Stimulated activated CD4-positive, alpha-beta T cell treated with anti-CD3 and anti-CD28 coated beads, Interleukin-1b, Interleukin-23, amount 100 ng/mL, for 4 hours (primary cell): Measurements from ENCODE around the gene CMPK2.
A peak's percentile ranks its signal among the peaks of the same experiment; 100 is the strongest.

Experiments used
- DNase-seq, 2 donors: peaks; one replicate each; pipeline ENCODE4 v3.0.0-alpha.2; 2020; ENCODE audit warnings: low read depth in 2 of 2

CMPK2 gene

DNA sequence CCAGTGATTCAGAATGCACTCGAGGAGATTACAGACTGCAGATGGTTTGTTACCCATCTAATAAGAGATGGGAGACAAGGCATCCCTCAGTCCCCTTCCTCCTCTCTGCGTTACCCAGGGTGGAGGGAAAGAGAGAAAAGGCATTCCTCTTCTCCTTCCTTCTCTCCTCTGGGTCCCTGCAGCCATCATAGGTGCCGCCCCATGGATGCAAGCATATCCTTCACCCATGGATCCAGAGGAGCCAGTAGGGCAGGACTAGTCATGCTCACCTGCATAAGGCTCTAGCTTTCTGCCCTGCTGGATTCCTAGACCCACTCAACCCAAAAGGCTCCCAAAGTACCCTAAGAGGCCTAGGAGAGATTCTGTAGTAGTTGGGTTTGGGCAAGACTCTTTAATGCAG lies 20.4 kb downstream of the CMPK2 start:
- DNase-seq: no peak

DNA sequence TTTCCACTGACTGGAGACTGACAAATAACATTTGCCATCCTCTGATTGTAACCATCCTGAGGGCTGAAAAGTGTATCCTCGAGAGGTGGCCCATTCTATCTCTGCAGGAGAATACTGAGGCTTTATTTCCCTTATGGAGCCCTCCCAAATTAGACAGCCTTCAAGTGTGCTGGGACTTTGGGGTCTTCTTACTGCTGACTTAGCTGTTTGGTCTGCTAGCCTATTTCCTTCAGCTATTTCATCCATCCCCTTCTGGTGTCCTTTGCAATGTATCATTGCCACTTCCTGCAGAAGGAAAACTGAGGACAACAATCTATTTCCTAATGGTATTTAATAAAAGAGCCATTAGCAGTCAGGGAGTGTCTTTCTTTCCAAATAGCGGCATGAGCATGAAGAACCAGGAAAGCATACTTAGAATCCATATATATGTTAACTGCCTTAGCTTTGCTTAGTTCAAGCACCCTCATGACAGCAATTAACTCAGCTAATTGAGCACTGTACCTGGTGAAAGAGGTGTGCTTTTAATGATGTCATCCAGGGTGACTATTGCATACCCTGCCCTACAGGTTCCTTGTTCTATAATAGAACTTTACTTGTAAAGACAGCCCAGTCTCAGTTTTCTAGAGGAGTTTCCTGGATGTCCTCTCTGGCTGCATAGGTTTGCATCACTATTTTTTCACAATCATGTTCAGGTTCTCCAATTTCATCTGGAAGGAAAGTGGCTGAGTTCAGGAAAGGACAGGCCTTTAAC lies 24.0 kb downstream of the CMPK2 start:
- DNase-seq: no peak

DNA sequence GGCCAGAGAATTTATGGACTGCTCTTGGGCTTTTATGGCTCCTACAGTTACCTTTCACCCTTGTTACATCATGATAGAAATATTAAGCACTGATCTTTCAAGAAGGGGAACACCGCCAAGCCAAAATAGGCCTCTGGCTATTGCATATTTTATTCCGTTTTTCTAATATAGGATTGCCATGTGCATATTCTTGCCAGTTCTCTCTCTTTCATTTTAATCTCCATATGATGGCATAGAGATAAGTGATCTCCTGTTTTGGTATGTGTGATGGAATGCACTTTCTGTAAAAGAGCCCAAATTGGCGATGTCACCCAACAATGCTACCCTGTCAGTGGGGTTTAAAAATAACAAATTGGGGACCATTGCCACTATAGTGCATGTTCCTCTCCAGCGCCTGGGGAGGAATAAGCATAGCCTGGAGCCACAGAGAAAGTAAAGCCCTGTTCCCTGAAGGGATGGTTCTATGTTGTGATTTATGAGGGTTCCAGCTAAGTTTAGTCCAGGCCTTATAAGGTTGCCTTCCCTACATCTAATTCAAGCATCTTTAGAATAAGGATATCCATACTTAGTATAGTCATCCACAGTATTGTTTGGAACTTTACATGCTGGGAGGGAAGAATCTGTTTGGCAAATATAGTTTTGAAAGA lies 26.9 kb downstream of the CMPK2 start:
- DNase-seq: no peak

DNA sequence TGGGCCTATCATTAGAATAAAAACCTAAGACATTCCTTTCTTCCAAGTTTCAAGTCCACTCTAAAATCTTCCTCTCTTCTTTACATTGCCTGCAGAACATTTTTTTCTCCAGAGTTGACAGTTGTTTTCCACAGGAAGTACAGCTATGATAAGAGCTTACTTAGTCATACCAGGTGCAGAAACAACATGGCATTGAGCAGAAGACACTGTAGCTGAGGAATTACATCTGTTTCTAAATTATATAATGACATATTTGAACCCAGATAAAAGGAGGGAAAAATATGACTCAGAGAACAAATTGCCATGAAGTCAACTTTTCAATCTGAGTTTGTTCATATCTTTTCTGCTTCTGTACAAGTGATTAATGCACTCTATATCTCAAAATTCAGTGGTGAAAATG lies 30.2 kb downstream of the CMPK2 start:
- DNase-seq: no peak

DNA sequence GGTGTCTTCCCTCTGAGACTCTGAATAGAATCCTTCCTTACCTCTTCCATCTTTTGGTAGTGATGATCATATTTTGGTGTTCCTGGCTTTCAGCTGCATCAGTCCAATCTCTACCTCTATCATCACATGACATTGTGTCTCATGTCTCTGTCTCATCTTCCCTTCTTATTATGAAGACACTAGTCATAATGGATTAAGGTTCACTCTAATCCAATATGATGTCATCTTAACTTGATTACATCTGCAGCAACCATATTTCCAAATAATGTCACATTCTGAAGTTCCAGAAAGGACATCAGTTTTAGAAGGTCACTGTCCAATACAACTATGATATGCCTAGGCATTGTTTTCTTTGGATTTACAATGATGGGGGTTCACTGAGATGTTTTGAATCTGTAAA lies 31.5 kb downstream of the CMPK2 start:
- no peak for DNase-seq

DNA sequence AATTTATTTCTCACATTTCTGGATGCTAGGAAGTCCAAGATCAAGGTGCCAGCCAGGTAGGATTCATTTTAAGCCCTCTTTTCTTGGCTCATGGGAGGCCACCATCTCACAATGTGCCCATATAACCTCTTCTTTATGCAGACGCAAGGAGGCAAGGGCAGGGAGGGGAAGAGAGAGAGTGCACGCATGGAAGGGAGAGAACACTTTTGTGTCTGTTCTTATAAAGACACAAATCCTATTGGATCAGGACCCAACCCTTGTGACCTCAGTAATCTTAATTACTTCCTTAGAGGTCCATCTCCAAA lies 32.5 kb downstream of the CMPK2 start:
- no peak for DNase-seq

DNA sequence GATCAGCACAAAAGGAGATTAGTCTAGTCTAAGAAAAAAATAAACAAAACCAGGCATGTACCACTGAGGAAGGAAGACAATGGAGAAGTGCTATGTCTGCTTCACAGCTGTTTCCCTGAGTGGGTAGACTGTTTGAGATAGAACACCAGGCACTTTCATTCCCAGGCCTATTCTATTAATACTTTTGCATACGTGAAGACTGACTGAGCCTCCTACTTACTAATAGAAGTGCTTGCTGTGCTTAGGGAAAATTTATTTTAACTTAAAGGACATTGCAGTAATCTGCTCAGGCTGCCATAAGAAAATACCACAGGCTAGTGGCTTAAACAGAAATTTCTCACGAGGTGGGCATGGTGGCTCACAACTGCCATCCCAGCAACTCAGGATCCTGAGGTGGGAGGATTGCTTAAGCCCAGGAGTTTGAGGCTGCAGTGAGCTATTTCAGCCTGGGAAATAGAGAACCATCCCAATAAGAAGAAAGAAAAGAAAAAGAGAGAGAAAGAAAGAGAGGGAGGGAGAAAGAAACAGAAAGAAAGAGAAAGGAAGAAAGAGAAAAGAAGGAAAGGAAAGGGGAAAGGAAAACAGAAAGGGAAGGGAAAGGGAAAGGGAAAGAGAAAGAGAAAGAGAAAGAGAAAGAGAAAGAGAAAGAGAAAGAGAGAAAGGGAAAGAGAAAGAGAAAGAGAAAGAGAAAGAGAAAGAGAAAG lies 33.0 kb downstream of the CMPK2 start:
- no peak for DNase-seq

DNA sequence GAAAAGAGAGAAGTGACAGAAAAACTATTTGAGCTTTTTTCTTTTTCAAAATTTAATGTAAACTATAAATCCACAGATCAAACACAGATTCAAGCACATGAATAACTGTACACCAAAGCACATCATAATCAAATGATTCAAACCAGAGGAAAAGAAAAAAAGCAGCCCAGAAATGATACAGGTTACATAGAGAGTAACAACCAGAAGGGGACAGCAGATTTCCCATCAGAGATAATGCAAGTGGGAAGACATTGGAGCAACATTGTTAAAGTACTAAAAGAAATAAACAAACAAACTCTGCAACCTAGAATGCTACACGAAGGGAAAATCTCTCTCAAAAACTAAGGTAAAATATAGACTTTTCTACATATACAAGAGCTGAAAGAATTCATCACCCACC lies 34.5 kb downstream of the CMPK2 start:
- DNase-seq: no peak

DNA sequence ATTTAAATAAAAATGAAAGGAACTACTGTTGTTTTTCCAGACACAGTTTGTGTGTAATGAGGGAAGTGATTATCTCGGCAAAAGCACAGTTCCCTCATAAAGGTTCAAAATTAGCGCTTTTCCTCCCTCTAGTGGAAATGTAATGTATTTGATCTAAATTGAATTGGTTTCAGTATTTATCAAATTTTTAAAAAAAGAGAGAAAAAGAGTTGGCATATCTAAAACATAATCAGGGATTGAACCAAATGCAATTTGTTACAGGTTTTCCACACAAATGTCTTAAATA lies 37.5 kb downstream of the CMPK2 start:
- DNase-seq: no peak

DNA sequence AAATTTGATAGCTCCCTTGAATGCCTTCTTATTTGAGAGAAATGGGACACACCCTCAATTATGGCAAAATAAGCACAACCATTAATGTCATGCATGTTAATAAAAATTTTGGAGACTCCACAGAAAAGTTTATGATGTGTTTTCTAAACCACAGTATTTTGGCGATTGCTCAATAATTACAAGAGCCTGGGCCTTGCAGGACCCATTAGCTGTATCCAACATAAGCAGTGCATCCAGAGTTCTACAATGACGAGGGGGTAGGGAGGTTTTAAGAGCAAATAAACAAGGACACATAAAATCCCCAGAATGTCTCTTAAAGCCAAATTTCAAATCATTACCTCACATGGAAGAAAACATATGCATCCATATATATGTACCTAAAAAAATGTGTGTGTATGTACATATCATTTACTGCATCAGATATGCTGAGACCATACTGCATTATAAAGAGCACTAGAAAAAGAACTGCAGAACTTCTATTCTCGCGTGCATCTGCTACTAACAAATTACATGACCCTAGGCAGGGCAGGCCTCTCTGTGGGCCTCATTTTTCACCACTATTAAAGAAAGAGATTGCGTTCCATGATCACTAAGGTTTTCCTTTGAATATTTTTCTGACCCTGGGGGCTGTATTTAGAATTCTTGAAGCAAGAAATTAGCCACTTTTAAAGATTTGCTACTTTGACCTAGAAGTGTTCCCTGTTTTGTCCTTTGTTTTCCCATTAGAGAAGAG lies 38.0 kb downstream of the CMPK2 start:
- DNase-seq: no peak

DNA sequence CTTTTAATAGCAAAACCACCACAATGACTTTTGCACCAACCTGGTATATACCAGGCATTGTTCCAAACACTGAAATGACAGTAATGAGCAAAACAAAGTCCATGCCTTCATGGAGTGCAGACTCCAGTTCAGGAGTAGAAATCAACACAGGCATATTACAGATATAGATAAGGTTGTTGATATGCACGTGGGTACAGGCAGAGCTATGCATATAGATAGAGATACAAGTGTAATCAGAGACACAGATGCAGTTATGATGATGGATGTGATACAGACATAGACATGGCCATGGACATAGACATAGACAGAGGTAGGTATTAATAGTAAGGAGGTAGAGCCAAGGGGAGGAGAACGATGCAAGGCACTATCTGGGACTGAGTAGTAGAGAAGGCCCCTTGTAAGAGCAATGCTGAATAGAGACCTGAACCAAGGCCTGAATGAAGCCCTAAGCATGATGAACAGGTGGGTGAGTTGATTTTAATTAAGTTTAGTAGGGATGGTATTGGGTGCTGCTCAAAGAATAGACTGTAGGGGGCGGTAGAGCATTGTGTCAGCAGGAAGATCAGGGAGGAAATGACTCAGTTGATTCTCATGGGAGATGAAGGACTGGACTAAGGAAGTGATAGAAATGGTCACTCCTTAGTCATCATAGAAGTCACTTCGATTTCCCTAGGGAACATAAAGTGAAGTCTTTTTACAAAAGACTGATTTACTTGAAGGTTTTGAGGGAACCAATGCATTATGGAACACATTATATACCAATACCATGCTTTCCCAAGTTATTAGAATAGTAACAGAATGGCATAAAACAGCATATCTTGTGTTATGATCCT lies 39.4 kb downstream of the CMPK2 start:
- peak; percentile 19 to 44 for DNase-seq

DNA sequence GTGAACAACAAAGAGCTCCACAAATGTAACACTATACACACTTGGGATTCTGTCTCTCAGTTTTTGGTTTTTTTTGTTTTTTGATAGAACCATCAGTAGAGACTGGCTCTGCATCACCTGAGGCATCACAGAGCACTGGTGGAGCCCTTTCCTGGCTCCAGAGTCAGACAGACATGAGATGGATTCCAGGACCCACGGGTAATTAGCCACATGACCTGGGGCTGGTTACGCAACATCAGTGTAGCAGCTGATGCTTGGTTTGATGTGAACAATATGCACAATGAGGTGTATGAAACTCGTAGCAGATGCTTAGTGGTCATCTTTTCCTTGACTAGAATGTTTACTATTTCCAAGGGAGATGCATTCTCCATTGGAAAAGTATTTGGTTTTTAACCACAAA lies 40.7 kb downstream of the CMPK2 start:
- DNase-seq: no peak

DNA sequence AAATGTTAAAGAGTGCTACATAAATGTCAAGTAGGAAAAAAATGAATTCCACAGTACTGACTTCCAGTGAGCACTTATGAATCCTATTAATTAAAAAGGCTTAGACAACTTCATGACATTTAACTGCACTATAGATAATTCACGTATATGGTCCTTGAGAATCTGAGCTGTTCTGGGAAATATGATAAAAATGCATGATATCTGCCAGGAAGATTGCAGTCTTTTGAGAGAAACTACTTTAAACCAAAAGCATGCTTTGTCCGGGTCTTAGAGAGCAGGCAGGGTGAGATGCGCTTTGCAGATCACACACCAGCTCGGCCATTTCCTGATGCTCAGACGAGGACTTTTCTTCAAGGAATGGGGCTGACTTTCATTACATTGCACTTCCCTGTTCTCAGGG lies 42.6 kb downstream of the CMPK2 start:
- no peak for DNase-seq

DNA sequence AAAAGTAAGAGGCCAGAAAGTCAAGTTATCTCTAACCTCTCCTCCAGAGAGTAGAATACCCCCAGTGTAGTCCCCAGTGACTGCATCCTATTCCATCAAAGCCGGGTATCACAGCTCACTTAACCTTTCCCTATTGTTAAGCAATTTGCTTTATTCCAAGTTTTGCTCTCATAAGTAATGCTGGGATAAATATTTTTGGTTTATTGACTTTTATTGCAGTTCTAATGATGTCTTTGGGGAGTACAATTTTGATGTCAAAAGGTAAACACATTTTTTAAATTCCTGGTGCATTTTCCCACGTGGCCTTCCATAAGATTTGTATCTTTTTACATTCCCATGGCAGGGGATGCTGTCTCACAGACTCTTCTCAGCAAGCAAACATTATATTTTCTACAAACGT lies 43.3 kb downstream of the CMPK2 start:
- DNase-seq: no peak

DNA sequence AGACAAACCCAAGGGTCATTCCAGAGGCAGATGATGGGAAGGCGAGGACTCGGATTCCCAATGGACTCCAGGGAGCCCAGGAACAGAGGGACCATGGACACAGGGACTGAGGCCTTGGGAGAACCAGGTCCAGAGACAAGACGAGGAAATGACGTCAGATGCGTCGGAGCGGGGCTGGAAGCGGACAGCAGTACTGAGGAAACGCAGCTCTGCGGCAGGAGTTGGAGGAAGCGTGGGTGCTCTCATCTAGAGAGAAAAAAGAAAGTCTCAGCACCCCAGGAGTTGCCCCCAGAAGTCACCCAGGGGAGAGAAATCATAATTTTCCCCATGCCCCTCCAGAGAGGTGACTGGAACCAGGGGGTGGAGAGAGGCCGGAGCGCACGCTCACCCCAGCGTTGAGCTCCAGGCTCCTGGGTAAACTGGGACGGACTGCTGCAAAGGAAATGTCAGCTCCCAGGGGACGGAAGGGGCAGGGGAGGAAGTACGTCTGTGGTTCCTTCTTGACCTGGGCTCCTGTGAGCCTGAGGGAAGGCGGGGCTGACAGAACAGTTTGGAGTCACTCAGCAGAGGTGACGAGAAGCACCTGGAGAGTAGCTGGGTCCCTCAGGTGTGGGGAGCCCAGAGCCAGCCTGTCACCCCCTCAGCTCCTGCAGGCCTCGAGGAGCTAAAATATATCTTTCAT lies 44.7 kb downstream of the CMPK2 start:
- DNase-seq: no peak

DNA sequence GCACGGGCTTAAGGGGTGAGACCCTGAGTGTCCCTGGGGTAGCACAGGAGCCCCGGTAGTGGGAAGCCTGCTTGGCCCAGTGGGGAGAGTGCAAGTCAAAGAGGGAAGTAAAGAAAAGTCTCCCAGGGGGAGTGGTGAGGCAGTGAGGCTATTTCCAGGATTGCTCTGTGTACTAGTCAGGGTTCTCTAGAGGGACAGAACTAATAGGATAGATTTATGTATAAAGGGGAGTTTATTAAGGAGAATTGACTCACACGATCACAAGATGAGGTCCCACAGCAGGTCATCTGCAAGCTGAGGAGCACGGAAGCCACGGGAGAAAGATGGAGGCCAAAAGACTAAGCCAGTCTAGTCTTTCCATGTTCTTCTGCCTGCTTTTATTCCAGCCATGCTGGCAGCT lies 45.5 kb downstream of the CMPK2 start:
- no peak for DNase-seq

DNA sequence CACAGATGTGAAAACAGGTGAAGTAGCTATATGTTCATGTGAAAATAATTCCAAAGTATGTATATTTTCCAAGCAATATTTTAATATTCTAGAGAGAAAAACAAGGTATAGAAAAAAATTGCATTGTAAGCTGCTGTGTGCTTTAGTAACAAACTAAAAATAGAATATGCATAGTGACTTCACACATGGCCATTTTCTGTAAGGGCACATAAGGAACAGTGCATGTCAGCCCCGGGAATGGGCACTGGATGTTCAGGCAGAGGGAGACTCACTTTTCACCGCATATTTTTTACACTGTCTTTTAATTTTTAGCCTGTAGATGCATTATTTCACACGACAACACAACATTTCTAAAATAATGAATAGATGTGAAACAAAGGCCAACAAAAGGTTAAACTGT lies 46.0 kb downstream of the CMPK2 start:
- no peak for DNase-seq

DNA sequence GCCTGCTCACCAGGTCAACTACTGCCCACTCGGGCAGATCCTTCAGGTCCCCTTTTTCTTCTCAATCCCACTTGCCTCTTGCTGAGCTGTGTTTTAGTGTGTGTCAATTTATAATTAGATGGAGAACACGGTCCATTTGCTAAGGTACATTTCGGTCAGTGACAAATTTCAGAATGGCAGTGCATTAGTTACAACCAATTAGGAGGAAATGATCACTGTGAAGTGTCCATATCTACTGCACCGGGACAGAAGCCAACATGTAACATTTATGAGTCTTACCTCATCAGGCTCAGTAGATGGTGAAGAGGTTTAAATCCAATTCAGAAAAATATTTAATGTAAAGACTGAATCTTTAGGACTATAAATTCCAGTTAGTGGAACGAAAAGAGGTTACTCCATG lies 47.7 kb downstream of the CMPK2 start:
- no peak for DNase-seq

DNA sequence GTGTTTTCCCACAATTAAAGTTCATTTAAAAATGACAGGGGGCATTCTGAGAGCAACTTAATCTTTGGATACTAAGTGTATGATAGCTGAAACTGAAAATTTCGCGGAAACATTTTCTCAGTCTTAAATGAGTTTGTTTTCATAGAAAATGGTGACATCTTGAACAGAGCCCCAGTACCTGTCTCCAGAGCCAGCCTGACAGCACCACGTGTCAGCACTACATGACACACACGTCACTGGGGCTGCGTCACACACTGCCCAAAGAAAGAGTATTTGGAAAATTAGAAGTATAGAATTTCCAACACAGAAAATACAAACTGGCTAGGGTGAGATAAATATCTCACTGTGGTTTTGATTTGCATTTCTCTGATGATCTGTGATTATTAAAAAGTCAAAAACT lies 50.8 kb downstream of the CMPK2 start:
- DNase-seq: no peak

DNA sequence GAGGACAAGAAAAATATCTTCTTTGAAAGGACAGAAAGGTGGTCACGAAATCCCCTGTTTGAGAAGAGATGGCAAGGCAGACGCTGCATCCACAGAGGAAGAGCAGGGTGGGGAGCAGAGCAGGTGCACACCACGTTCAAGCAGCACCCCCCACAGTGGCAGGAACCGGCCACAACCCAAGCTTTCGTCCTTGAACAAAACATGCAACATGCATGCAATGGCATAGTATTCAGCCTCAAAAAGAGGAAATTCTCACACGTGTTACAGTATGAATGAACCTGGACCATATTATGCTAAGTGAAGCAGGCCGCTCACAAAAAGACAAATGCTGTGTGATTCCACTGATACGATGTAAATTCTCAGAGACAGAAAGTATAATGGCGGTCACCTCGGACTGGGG lies 51.4 kb downstream of the CMPK2 start:
- no peak for DNase-seq

DNA sequence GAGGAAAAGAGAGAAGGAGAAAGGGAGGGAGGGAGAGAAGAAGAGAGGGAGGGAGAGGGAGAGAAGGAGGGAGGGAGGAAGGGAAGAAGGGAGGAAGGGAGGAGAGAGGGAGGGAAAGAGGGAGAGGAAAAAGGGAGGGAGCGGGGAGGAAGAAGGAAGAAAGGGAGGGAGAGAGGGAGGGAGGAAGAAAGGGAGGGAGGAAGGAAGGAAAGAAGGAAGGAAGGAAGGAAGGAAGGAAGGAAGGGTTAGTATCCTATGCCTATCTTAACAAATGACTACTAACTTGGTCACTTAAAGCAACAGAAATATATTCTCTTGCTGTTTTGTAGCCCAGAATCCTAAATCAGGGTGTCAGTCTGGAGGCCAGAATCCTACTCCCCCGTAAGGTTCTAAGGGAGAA lies 52.1 kb downstream of the CMPK2 start:
- DNase-seq: no peak
